Prostate gland (tissue), 2 donors: ENCODE data around the gene TRIM29.

Source experiments
- CTCF ChIP-seq, 4 experiments: fragments of 200-600 bp in 2 of 4; fragments of 450-650 bp in 2 of 4; sonication (generic) in 2 of 4; IDR thresholded peaks; 1 replicate in 3 of 4; 2 replicates in 1 of 4; pipeline ENCODE4 v1.5.1; 2016 to 2019; ENCODE audit warnings: antibody characterized with exemption in 4 of 4, mild to moderate bottlenecking in 2 of 4, moderate library complexity in 2 of 4
- POLR2A ChIP-seq: fragments of 450-650 bp; IDR thresholded peaks from one replicate; pipeline ENCODE4 v1.6.1; 2016; ENCODE audit warnings: antibody characterized with exemption, mild to moderate bottlenecking
- POLR2AphosphoS5 ChIP-seq: sonication (generic); formaldehyde crosslinking; IDR thresholded peaks from one replicate; pipeline ENCODE4 v1.6.1; 2017; ENCODE audit warnings: antibody characterized with exemption

- TF ChIP-seq CTCF (IDR thresholded peaks at IDR 0.05) (no peak), POLR2A (no peak), POLR2AphosphoS5 (no peak)
Observed at GRCh38 chr11:120095516-120095915, 42.4 kb downstream of the TRIM29 start.
